Measurements from ENCODE around the gene UNC79.

Gene UNC79

DNA sequence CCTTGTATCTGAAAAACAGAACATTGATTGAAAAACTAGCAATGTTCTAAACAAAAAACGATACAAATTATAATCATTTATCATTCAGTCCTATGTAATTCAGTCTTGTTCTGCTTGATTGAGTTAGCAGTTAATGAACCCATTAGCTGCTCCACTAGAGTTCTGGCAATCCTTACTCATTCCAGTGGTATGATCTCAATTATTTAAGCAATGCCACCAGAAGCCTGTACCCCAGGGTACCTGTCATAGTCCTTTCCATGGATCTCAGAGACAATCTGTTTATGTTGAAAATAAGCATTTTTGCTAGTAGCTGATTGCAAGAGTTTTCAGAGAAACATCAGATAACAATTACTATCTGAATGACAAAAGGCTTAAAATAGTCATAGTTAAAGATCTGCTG lies 115.9 kb downstream of the UNC79 start:
- DNase-seq (ENCODE audit: low spot score) (no peak), FAIRE-seq (no peak)

DNA sequence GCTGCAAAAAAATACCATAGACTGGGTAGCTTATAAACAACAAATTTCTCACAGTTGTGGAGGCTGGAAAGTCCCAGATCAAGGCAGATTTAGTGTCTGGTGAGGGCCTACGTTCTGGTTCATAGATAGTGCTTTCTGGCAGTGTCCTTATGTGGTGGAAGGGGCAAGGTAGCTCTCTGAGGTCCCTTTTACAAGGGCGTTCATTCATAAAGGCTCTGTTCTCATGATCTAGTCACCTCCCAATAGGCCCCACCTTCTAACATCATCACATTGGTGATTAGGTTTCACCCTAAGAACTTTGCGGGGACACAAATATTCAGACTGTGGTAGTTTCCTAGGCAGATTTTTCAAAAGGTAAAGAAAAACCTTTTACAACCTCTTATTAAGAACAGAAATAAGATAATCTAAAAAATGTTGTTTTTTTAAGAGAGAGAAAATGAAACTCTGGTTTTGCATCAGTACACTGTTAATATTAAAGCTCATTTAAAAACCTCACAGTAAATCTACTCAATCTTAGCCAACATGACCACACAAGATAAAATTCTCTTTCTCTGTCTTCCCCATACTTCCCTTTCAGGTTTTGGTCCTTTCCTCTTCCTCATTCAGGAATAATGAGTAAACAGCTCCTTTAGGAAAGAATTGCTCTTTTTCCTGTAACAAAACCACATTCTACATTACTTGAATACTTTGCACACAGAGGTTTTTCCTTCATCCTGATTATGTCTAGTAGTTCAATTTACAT lies 117.5 kb downstream of the UNC79 start:
- DNase-seq (ENCODE audit: low spot score) (no peak), FAIRE-seq (no peak)

DNA sequence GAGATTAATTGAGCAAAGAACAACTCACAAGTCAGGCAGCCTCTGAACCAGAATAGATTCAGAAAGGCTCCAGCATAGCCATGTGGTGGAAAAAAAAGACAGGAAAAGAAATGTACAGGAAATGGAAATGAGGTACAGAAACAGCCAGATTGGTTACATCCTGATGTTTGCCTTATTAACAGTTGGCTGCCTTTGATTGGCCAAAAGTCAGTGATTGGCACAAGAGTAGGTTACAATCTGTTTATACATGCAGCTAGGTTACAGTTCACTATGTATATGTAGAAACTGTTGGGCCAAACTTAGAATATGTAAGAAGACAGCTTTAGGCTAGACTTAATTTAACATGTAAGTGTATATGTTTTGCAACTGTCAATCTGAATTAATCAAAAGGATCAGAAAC lies 118.9 kb downstream of the UNC79 start:
- no peak for DNase-seq (ENCODE audit: low spot score)
- FAIRE-seq = no peak

DNA sequence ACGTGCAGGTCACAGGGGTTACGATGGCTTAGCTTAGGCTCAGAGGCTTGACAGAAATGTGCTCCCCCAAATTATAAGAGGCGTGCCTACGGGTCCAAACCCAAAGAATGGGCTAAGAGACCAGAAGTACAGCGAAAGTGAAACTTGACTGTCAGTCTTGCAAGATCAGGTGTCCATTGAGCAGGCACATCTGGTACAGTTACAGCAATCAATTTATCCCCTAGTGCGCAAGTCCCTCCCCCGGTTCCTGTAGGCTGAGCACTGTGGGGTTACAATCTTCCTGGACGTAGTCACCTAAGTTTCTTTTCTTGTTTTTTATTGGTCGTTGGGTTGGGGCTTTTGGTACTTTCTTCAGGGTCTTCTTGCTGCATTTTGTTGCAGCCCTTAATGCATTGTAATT lies 134.2 kb downstream of the UNC79 start:
- no peak for FAIRE-seq

DNA sequence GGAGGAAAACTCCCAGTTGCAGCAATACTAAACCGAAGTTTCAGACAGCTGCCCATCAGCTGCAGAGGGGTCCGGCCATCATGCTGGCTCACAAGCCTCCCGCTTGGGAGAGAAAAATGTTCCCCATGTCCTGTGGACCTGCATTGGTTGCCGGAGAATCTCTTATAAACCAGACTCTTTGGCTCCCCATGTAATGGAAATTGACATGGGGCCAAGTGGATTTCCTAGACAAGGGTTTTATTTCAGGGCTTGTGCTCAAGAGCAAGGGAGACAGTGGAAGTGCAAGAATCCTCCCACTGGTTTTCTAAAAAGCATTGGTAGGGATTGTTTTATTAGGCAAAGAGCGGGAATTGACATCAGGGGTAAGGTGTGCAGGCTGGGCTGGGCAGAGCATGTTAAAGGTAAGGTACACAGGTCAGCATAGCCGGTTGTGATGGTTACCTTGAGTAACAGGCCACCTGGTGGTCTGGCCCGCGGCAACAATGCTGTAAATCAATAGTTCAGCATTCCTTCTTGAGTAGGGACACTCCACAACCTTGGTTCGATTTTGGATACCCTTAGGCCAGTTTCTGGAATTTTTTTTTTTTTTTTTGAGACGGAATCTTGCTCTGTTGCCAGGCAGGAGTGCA lies 135.4 kb downstream of the UNC79 start:
- no peak for DNase-seq (ENCODE audit: low spot score)
- no peak for FAIRE-seq

More for the DNA sequence above, 134.2 kb downstream of the UNC79 start:
- DNase-seq (ENCODE audit: low spot score) = no peak

DNA sequence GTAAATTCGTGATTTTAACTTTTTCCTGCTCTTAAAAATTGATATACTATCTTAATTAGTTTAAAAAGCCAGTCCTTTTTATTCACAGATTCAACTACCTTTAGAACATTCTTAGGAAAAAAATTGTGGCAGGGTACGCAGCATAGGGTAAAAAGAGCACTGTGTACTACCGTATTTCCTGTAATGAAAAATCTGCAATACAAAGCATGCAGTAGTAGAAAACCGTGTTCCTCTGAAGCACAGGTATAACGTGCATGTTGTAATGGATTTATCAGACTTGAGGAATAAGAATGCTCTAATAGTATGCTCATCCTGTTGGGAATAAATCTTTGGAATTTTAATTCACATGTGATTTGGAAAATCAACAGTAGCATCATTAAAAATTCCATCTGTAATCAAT lies 140.5 kb downstream of the UNC79 start:
- DNase-seq (ENCODE audit: low spot score) (no peak), FAIRE-seq (no peak)

DNA sequence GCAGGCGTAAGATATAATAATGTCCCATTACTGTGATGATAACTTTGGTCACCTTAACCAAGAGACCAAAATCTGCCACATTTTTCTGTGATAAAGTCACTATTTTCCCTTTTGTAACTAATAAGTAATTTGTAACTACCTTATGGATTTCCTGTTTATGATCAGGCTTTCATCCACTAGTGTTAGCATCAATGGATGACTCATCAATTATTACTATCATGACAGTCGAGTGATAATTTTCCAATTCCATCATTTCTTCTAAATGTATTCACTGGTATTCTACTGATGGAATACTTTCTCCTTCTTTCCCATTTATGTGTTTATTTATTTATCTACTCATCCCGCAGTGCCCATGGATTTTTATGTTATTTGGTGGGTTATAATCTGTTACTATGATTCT lies 148.4 kb downstream of the UNC79 start:
- DNase-seq (ENCODE audit: low spot score) (no peak), FAIRE-seq (no peak)

DNA sequence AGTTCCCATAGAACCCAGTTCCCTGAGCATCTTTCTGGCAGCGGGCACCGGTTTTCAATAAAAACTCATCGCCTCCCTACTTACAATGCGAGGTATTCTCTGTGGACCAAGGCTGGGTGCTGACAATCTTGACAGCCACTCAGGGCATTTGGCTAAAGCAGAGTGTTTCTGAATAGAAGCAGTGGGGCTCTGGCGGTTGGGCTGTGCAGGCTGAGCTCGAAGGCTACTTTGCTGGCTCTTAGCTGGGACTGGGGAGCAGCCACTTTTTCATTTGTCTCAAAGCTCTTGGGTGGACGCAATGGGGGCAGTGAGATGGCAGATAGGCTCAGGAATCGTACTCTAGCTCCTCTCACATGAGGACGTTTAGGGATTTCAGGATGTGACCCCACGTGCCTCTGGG lies 151.8 kb downstream of the UNC79 start:
- FAIRE-seq (no peak), DNase-seq (ENCODE audit: low spot score) (no peak)

DNA sequence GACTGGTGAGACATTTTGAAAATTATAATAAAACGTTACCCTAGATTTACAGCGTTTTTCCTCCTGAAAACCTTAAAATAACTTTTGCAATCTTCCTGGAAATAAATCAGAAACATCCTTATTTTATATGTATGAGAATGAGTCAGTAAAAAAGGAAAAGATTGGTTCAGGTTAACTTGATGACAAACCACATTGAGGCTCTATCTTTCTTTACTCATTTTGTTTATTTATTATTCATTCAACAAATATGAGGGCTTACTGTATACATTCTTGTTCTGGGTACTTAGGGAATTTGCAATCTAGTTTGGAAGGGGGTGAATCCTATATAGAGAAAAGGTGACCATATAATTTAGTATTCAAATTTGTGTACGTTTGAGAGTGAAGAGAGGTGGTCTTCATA lies 156.6 kb downstream of the UNC79 start:
- FAIRE-seq = no peak
- DNase-seq (ENCODE audit: low spot score) = no peak

DNA sequence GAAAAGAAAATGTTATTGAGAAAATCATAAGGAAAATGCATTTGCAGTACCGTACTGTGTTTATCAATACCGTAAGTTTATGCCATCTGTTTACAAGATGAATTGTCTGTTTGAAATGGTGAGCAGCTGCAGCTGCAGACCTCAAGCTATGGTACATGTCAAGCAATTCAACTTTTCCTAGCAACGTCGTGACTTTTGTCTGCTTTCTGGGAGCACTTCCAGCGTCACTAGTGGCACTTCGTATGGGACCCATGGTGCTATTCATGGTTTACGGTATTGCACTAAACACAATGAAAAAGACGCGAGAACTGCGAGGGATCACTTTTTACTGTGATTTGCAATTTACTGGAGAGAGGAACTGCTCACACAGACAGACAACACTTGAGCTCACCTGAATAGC lies 160.8 kb downstream of the UNC79 start:
- DNase-seq (ENCODE audit: low spot score) (no peak), FAIRE-seq (no peak)

DNA sequence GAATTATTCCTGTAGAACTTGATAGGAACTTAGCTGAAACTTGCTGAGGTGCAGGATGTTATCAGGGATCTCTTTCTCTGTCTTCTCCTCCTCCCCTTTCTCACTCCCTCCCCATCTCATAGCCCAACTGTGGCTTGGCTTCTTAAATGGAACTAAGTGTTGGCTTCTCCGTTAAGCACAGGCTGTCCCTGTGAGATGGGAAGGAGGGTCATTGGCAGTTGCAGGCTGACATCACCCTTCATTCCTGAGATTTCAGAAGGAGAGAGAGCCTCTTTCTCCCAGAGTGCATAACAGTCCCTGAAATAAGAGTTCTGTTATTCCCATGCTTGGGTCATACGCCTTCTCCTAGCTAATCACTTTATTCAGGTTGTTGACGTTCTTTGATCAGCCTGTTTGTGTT lies 162.0 kb downstream of the UNC79 start:
- DNase-seq (ENCODE audit: low spot score) (no peak), FAIRE-seq (no peak)

DNA sequence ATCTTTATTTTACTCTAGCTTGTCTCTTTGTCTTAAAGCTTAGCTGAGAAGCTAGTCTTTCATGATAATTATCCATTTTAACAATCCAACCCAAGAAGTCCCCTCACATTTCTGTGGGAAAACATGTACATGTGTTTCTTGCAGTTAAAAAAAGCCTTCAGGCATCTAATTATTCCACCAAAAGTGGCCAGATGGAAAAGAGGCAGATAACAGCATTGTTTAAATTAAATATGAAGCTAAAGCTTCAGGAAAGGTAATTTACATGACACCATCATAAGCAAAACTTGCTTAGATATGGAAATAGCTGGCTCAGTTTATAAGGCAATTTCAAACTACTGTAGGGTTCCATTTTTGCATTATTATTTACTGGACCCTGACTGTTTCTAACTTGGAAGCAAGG lies 175.4 kb downstream of the UNC79 start:
- DNase-seq (ENCODE audit: low spot score) = no peak
- FAIRE-seq = no peak

DNA sequence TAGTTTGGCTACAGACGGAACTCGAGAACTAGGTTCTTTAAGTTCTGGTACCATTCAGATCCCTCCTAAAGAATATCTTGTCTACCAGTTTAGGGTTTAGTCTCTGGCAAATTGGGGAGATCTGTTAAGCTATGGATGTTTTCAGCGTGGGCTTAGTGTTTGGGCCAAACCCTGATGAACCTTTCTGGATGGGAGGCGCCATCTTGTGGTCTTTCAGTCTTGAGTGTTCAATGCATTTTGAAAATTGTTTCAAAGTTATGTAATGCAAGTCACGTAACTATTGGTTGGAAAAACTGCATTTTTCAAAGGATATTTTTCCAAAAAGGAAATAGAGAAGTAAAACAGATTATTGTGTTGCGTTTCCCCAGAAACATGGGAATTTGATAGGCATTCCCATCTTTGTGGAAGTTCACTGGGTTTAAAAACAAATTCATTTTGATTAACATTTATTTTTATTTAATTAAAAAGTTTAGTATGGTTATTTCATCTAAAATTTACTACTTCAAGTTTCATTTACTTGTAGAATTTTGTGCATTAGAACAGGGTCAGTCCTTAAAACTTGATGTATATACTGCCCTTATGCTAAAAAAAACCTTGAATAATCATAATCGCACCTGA lies 188.5 kb downstream of the UNC79 start:
- peak; percentile 16 for DNase-seq (ENCODE audit: low spot score)
- no peak for FAIRE-seq

DNA sequence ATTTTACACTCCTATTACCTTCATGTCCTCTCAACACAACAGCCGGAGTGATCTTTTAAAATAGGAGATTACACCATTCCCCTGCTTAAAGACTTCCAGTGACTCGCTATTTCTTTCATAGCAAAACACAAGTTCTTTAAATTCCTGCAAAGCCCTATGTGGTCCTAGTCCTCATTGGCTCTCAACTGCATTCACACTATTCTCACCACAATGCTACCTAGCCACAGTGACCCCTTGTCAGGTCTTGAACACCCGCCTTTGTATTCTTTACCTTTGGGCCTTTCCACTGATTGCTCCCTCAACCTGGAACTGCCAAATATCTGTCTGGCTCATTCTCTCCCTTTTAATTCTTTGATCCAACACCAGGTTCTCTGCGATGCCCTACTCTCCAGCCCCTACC lies 197.3 kb downstream of the UNC79 start:
- FAIRE-seq (no peak), DNase-seq (ENCODE audit: low spot score) (no peak)

DNA sequence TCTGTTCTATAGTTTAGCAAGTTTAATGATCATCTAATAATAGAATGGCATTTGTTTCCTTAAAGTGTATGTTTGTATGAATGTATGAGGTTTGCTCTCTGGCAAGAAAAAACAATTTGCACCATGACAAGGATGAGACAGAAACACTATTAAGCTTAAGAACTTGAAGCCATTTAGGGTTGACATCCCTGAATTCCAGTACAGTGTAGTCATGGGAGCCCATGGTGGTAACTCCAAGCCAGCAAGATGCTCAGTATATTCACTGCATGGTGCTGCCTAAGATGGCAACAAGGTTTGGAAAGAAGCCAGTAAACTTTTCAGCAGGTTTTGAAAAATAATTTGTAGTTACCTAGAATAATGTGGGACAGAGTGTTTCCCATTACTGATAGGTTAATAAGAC lies 198.9 kb downstream of the UNC79 start:
- no peak for FAIRE-seq
- no peak for DNase-seq (ENCODE audit: low spot score)

DNA sequence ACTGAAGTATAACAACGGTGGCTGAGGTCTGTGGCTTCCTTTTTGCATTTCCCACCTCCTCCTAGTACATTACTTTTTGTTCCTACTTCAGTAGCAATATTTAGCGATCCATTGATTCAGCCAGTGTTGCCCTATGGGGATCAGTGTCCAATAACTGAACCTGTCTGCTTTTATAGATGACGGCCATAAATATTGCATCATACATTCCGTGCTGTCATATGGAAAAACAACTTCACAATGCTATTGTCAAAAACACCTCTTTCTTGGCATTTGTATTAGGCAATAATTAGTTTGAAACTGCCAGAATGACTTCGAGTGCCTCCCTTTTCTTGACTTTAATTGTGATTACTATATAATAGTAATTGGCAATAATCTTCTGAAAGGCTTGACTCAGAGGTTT lies 208.1 kb downstream of the UNC79 start:
- DNase-seq (ENCODE audit: low spot score) (no peak), FAIRE-seq (no peak)

DNA sequence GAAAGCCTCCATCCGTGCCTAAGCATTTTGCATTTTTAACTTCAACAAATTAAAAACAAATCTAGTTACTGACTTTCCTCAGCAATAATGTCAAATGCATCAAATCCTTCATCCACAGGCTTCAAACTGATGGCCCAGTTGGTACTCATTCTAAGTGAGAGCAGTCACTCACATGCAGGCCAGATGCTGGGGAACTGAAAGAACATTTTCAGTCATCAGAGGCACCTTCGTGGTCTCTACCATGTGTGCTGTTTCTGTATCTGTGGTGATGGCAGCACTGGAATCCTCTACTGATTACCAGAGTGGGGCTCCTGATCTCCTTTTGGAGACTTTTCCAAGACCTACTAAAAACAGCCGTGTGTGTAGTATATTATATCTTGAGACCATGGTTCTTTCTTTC lies 212.4 kb downstream of the UNC79 start:
- DNase-seq (ENCODE audit: low spot score) (no peak), FAIRE-seq (no peak)

DNA sequence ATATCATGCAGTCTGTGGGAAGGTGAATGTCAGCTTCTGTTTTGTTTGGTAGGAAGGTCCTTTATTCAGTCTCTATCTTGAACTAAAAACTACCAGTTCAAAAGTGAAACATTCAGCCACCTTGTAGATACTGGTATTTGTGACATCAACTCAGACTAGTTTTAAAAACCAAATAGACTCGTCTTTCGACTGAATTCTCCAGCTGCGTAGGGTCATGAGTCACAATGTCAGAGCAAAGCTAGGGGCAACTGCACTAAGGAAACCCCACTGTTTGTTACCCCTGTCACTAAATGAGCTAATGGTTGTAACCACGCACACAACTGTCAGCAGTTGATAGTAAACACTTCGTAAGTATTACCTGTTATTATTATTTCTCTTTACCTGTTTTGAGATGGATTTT lies 212.9 kb downstream of the UNC79 start:
- no peak for DNase-seq (ENCODE audit: low spot score)
- no peak for FAIRE-seq

DNA sequence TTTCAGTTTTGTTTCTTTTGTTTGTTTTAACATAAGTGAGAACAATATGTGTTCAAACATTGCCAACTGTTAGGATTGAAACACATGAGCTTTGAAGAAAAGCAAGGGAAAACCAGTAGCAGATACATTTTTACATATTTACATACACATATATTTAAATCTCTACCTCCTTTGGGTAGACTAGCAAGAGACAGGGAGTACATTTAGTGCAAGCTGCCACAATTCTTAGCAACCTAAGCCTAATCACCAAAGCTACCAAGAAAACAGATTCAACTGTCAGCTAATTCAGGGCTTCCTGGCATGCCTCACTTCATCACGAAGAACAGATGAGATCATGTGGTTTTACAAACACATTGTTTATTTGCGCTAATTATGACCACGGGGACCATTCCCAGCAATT lies 214.5 kb downstream of the UNC79 start:
- DNase-seq (ENCODE audit: low spot score) (no peak), FAIRE-seq (no peak)

DNA sequence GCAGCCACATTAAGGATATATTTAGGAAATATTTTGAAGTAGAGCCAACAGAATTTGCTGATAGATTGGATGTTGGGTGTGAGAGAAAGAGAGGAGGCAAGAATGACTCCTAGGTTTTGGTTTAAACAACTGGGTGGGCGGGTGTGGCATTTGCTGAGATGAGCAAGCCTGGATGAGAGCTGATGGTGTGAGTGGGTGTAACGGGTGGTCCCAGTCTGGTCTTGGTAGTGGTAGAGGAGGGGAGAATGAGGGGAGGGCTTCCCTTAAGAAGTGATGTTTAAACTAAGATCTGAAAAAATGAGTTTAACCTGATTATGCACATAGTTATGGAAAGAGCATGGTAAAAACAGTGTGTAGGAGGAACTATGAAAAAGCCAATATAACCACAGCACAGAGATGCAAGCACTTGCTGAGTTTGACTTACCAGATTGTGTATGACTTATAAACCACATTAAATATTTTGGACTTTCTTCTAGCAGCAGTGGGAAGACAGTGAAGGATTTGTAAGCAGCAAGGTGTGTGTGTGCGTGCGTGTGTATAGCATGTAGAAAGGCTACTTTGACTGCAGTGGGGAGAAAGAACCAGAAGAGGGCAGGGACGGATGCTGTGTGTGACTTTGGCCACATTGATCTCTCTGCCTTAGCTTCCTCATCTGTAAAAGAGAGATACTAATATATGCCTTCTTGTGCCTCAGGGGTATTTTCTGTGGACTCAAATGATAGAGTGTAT lies 217.9 kb downstream of the UNC79 start:
- DNase-seq (ENCODE audit: low spot score) (peak; percentile 20), FAIRE-seq (no peak)

DNA sequence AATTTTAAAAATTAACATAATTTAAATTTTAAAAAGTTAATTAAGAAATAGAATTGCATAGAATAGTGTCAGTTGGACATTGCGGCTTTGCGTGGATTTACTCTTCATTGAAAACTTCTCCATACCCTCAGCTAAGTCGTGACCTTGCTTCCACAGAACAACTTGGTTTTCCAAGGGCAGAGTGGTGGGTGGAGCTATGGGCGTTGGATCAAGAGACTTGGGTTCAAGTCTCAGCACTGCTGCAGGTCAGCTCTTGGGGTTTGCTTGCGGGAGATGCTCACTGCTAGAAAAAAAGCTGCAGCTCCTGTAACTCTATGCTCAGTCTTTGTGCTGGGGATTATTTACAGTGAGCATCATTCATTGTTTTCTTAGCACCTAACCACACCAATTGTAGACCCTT lies 223.9 kb downstream of the UNC79 start:
- FAIRE-seq (no peak), DNase-seq (ENCODE audit: low spot score) (no peak)

DNA sequence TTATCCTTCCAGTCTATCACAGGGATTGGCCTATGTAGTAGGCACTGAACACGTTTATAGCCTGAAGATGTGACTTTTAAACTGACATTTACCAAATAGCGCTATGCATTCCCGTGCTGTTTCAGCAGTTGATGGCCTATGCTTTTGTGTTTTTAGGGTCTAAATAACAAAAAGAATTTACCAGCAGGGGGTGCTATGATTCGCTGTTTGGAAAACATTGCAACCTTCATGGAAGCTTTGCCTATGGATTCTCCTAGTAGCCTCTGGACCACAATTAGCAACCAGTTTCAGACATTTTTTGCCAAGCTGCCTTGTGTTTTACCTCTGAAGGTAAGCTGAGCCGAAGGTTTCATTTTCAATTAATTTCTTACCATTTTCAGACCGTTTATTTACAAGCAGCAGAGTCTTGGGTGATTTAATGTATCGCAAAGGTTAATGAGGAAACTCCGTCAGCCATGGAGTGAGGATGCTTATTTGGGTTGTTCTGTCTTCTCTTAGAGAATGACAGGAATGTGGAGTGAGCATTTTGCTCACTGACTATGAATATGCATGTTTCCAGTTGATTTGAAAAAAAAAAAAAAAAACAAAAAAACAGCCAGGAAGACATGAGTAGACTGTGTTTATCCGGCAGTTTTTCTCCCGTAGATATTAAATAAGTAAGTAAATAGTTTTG lies 224.5 kb downstream of the UNC79 start:
- FAIRE-seq (no peak), DNase-seq (ENCODE audit: low spot score) (peak; percentile 40)
